OCI-LY3 (cell line): ENCODE data around the gene MED13L.

Source experiments
- H2AFZ ChIP-seq: fragments of 200-600, 300-600 bp; shearing (Covaris generic); 2 replicates; pipeline ENCODE4 v1.6.0; 2014; ENCODE audit warnings: antibody characterized with exemption, low read depth, low read length
- H3K27ac ChIP-seq: fragments of 200-600, 300-600 bp; sonication (generic); 2 replicates; pipeline ENCODE4 v1.5.1; 2014; ENCODE audit warnings: mild to moderate bottlenecking, low read length, moderate library complexity, mixed read lengths
- H3K27me3 ChIP-seq: fragments of 200-600, 300-600 bp; sonication (generic); 2 replicates; pipeline ENCODE4 v1.6.1; 2014; ENCODE audit warnings: low read depth, low read length, mixed read lengths
- H3K36me3 ChIP-seq: fragments of 200-600, 300-600 bp; sonication (generic); replicated peaks from 2 replicates; pipeline ENCODE3; 2014; ENCODE audit warnings: low read depth, low read length, mixed read lengths
- H3K4me1 ChIP-seq: fragments of 300-600, 200-600 bp; sonication (generic); 2 replicates; pipeline ENCODE4 v1.6.1; 2014; ENCODE audit warnings: low read length, mixed read lengths
- H3K4me2 ChIP-seq: fragments of 200-600, 300-600 bp; sonication (generic); 2 replicates; pipeline ENCODE4 v1.6.1; 2014; ENCODE audit warnings: low read length, mixed read lengths
- H3K4me3 ChIP-seq: fragments of 300-600, 200-600 bp; sonication (generic); 2 replicates; pipeline ENCODE4 v1.5.1; 2014; ENCODE audit warnings: antibody characterized with exemption, mild to moderate bottlenecking, low read length, moderate library complexity
- H3K79me2 ChIP-seq: fragments of 300-600, 200-600 bp; shearing (Covaris generic); 2 replicates; pipeline ENCODE4 v1.6.1; 2014; ENCODE audit warnings: mild to moderate bottlenecking, low read length, mixed read lengths
- H3K9ac ChIP-seq: fragments of 300-600, 200-600 bp; shearing (Covaris generic); 2 replicates; pipeline ENCODE4 v1.6.0; 2014; ENCODE audit warnings: mild to moderate bottlenecking, low read length, moderate library complexity
- H3K9me3 ChIP-seq: fragments of 200-600, 300-600 bp; shearing (Covaris generic); 2 replicates; pipeline ENCODE4 v1.6.1; 2014; ENCODE audit warnings: low read length, mixed read lengths; ENCODE audit not compliant: insufficient read depth
- H4K20me1 ChIP-seq: fragments of 200-600, 300-600 bp; sonication (generic); 2 replicates; pipeline ENCODE4 v1.6.1; 2016; ENCODE audit warnings: low read length, mixed read lengths; ENCODE audit not compliant: insufficient read depth
- EZH2phosphoT487 ChIP-seq: fragments of 200-600 bp; shearing (Covaris generic); IDR thresholded peaks from 2 replicates; pipeline ENCODE4 v1.6.1; 2018; ENCODE audit warnings: antibody characterized with exemption, mixed run types, low read depth
- TF ChIP-seq, protein P1 (sequence below): fragments of 200-600, 300-600 bp; sonication (generic); IDR thresholded peaks from 2 replicates; pipeline ENCODE4 v1.5.1; 2014; ENCODE audit warnings: antibody characterized with exemption, low read length, low read depth

The MED13L gene

DNA sequence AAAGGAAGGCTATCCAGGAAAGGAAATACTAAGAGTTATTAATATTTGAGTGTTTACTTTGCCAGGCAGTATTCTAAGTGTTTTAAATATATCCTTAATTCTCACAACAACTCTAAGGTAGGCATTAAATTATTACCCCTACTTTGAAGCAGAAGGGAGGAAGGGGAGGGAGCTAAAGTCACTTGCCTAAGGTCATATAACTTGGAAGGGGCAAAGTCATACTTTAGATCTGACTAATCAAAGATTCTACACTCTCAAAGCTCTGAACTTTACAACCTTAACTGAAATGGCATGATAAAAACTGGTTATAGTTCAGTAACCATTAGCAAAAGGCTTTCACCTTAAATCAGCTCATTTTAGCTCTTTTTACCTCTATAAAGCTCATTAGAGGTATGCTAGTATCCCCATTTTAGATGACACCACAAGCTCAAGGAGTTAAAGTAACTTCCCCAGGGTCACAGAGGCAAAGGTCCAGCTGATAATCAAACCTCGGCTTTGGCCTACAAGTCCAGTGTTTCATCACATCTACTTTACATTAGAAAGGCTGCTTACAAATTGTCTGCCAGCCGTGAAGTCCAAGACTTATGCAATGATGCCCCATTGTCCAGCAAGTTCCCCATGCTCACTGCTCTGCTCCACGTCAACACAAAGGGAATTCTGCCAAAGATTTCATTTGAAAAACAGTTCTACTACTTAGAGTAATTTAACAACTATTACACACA is 223.9 kb downstream of the MED13L start:
- H4K20me1 ChIP-seq, result peaks cover 5% of the 10 kb centered on the region; the same call in 1 of the 2 replicates
- TF ChIP-seq, protein P1, sequence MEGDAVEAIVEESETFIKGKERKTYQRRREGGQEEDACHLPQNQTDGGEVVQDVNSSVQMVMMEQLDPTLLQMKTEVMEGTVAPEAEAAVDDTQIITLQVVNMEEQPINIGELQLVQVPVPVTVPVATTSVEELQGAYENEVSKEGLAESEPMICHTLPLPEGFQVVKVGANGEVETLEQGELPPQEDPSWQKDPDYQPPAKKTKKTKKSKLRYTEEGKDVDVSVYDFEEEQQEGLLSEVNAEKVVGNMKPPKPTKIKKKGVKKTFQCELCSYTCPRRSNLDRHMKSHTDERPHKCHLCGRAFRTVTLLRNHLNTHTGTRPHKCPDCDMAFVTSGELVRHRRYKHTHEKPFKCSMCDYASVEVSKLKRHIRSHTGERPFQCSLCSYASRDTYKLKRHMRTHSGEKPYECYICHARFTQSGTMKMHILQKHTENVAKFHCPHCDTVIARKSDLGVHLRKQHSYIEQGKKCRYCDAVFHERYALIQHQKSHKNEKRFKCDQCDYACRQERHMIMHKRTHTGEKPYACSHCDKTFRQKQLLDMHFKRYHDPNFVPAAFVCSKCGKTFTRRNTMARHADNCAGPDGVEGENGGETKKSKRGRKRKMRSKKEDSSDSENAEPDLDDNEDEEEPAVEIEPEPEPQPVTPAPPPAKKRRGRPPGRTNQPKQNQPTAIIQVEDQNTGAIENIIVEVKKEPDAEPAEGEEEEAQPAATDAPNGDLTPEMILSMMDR, result no peak
- TF ChIP-seq EZH2phosphoT487, result no peak
- peaks cover 97% of the 10 kb centered on the region for H3K79me2 ChIP-seq
- H3K36me3 ChIP-seq, result no peaks in the 10 kb centered on the region
- H3K4me2 ChIP-seq, result peak overlapping the region; percentile 29
- no peak overlapping the region for H3K4me3 ChIP-seq
- no peaks in the 10 kb centered on the region for H3K27me3 ChIP-seq
- H3K9ac ChIP-seq, result no peak overlapping the region
- H2AFZ ChIP-seq, result no peak overlapping the region
- H3K27ac ChIP-seq, result peak overlapping the region; percentile 21; the same call in 1 of the 2 replicates
- no peaks in the 10 kb centered on the region for H3K9me3 ChIP-seq
- peaks cover 58% of the 10 kb centered on the region for H3K4me1 ChIP-seq

DNA sequence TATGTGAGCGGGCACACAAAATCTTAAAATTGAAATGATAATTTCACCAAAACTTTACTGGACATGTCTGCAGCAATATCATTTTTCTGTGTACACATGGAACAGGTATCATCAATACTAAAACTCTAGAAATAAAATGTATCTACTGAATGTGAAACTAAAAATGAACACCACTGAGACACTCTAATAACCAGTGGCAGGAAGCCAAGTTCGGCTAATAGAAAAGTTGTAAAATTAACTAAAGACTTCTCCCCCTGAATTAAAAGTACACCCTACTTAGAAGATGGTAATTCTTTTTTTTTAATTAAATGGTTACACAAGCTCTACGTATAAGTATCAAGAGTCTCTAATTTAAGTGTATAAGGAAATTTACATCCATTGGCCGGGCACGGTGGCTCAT is 227.2 kb downstream of the MED13L start:
- peak overlapping the region; percentile 70 for H3K4me2 ChIP-seq
- H3K9me3 ChIP-seq, result no peaks in the 10 kb centered on the region
- H4K20me1 ChIP-seq, result peaks cover 11% of the 10 kb centered on the region; the same call in 1 of the 2 replicates
- H3K9ac ChIP-seq, result 0 out of 2 replicates have a peak overlapping the region, but pooled peaks have one; percentile 10
- no peak overlapping the region for H2AFZ ChIP-seq
- H3K4me1 ChIP-seq, result peaks cover 59% of the 10 kb centered on the region
- H3K79me2 ChIP-seq, result peaks cover 77% of the 10 kb centered on the region
- H3K36me3 ChIP-seq, result no peaks in the 10 kb centered on the region
- H3K4me3 ChIP-seq, result peak overlapping the region; percentile 54
- no peak overlapping the region for H3K27ac ChIP-seq
- TF ChIP-seq, protein P1, result no peak
- TF ChIP-seq EZH2phosphoT487, result no peak
- no peaks in the 10 kb centered on the region for H3K27me3 ChIP-seq

DNA sequence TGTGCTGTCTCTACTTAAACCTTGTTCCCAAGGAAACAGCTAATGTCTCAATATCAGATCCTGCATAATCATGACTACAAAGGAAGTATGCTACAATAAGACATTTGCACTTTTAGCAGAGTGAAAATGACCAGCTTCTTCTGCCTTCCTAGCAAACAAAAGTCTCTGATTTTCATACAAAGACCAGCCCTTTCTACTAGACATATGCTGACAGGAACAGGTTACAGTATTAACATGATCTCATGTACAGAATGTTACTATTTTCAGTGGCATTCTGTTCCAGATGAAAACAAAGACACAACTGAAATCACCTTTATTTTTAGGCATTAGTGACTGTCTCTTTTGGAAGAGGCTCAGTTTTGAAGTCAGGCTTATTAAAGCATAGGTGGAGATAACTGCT is 228.6 kb downstream of the MED13L start:
- Histone ChIP-seq H3K4me3 (no peak overlapping the region), H4K20me1 (peaks cover 11% of the 10 kb centered on the region; the same call in 1 of the 2 replicates), H3K79me2 (peaks cover 78% of the 10 kb centered on the region), H3K9ac (no peak overlapping the region), H3K36me3 (no peaks in the 10 kb centered on the region), H3K27ac (no peak overlapping the region), H3K9me3 (no peaks in the 10 kb centered on the region), H3K4me1 (peaks cover 52% of the 10 kb centered on the region), H2AFZ (no peak overlapping the region), H3K27me3 (no peaks in the 10 kb centered on the region), H3K4me2 (no peak overlapping the region)
- TF ChIP-seq EZH2phosphoT487, result no peak
- TF ChIP-seq, protein P1, result no peak

DNA sequence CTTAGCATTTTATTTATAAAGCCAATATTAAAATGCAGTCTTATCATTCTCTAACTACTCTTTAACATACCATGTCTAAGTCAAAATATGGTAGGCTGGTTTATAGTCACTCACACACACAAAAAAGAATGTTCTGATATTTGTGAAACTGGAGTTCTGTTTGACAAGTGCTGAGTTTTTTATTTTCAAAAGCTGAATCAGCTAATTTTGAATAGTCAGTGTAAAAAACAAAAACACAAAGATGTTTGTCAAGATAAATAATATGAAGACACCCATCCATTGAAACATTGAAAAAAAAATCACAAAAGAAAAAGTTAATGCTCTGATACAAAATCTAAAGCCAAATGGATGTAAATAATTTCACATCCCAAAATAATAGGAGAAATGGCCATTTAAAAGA is 231.5 kb downstream of the MED13L start:
- no peaks in the 10 kb centered on the region for H3K27me3 ChIP-seq
- no peak overlapping the region for H3K9ac ChIP-seq
- H3K36me3 ChIP-seq, result no peaks in the 10 kb centered on the region
- peaks cover 31% of the 10 kb centered on the region for H3K4me1 ChIP-seq
- H4K20me1 ChIP-seq, result peaks cover 17% of the 10 kb centered on the region; the same call in 1 of the 2 replicates
- H3K4me2 ChIP-seq, result no peak overlapping the region
- no peaks in the 10 kb centered on the region for H3K9me3 ChIP-seq
- H3K27ac ChIP-seq, result no peak overlapping the region
- H3K79me2 ChIP-seq, result peaks cover 52% of the 10 kb centered on the region
- H2AFZ ChIP-seq, result no peak overlapping the region
- H3K4me3 ChIP-seq, result no peak overlapping the region
- TF ChIP-seq, protein P1, result no peak
- no peak for TF ChIP-seq EZH2phosphoT487
